HG02943 (cell line): ENCODE measurements around the gene DNAL1.
"Not testable (repeated sequence)": the region's sequence is repeated elsewhere in the genome, so short reads cannot be mapped to it uniquely, and the experiment has no call there.

Source experiments
- ATAC-seq: cut with Tn5 transposase; IDR thresholded peaks from one replicate; pipeline ENCODE4 v1.9.1; 2021; ENCODE audit warnings: mild to moderate bottlenecking, low read depth, moderate library complexity; ENCODE audit not compliant: unreplicated experiment

DNAL1 gene

DNA sequence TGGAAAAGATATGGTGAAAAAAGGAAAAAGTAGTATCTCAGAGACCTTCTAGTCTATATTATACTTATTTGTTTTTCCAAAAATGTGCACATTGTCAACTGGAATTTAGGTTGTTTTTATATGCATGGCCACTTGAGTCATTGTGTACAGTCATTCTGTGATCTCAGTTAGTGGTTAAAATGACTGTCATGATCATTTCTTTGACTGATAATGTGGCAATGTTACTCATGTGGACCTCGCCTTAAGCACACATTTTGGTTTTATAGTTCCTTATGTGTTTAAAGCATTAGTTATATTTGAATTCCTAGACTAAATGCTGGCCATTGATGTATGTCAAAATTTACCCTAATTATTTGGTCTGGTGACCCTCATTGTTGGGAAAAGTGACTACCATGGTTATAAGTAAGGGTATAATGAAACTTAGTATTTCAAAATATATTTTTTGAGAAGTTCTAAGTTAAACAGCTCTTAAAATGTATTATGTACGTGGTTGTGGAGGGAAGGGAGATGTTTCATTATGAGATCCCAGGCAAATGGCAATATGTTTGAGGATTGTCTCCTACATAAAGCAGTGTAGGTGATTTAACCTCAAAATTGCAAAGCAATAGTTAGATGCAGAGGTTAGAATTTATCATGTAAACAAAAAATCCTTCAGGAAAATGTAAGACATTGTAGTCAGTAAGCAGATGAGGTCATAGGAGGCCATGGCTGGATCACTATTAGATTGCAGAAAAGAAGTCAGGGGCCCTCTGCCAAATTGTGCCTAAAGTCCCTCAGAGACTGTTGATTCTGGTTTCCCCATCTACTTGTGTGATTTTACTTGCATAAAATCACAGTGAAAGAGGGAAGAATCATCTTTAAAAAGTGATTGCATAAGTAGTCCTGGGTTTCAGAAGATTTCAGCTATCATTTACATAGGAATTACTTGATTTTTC lies 51.9 kb downstream of the DNAL1 start:
- peak; percentile 55 for ATAC-seq

DNA sequence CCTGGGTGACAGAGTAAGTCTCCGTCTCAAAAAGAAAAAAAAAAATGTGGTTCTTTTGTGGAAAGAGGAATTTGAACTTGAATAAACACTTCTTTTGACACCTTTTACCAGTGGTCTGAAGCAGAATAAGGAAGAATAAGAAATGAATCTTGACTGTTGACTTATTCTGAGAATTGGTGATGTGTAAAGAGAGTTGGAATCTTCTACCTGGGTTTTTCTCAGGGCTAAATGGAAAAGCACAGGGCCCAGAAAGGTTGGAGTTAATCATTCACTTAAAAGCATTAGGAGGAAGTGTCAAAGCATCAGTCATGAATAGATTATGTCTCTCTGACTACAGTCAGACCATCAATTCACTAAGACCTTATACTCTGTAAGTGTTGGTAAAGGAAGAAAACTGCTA lies 55.5 kb downstream of the DNAL1 start:
- no peak for ATAC-seq

DNA sequence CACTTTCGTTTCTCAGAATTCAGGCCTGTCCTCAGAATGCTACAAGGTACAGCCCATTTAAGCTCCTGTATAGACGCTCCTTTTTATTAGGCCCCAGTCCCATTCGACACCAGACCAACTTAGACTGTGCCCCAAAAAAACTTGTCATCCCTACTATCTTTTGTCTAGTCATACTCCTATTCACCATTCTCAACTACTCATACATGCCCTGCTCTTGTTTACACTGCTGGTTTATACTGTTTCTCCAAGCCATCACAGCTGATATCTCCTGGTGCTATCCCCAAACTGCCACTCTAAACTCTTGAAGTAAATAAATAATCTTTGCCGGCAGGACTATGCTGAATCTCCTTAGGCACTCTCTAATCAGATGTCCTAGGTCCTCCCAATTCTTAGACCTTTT lies 63.3 kb downstream of the DNAL1 start:
- not testable (repeated sequence) for ATAC-seq

DNA sequence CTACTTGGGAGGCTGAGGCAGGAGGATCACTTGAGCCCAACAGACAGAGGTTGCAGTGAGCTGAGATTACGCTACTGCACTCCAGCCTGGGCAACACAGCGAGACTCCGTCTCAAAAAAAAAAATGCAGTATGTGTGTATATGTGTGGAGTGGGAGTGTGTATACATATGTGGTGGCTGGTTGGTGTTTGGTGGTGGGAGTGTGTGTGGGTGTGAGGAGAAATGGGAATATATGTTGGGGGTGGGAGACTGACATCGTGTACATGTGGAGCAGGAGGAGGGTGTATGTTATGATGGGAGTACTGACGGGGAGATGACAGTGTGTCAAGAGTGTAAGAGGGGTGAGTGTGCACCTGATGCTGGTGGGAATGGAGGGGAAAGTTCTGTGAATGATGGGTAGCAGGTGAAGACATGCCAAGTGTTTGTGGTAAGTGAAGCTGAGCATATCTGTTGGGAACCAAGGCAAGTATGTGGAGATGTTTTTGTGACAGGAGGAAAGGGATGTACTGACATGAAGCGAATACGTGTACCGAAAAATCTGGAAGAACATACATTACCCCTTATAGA lies 65.2 kb downstream of the DNAL1 start:
- no peak for ATAC-seq

DNA sequence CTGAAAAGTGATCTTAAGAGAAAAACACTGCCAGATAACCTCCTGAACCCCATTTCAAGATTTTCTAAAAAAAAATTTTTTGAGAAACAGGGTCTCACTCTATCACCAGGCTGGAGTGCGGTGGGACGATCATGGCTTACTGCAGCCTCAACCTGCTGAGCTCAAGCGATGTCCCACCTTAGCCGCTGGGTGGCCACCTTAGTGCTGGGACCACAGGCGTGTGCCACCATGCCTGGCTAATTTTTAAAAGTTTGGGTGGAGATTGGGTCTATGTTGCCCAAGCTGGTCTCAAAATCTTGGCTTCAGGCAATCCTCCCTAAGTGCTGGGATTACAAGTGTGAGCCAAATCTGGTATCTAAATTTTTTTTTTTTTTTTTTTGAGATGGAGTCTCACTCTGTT lies 66.0 kb downstream of the DNAL1 start:
- no peak for ATAC-seq

DNA sequence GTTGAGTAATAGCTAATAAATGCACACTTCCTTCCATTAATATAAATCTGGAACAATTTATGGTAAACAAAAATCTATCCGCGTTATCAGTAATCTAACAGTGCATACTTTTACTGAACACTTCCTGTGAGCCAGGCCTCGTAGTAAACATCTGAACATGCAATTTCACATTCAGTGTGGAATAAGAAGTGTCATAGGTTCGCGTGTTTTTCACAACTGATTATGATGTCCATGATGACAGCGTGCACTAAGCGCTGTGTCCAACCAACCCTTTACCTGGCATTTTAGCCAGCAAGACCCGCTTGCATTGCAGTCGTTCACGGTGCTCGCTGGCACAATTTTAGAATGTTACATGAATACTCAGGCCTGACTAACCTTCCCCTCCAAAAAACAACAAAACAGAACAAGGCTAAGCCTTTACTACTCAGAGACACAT lies 67.3 kb downstream of the DNAL1 start:
- no peak for ATAC-seq

DNA sequence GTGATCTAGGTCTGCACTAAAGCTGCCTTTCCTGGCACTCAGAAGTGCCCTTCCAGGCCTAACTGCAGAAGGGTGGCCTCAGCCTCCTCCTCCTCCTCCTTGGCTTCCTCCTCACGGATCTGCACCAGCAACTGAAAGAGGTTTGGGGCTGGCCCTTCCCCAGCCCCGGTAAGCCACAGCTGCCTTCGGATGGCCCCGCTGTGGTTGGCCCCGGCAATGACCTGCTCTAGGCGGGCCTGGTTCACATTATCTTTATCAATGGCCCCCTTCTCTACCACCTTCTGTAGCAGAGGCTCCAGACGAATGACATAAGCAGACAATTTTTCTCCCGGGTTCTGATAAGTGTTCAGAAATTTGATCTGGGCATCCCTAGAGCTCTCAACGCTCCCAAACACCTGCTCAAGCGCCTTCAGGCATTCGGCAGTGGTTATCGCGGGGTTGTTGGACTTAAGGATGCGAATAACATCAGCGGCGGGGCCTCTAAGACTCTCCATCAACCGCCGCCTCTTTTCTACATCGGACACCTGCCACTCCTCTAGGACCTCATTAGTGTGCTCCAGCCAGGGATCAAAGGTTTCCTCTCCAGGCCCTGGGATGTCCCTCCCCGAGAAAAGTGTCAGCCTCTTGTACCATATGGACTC lies 67.9 kb downstream of the DNAL1 start:
- no peak for ATAC-seq

DNA sequence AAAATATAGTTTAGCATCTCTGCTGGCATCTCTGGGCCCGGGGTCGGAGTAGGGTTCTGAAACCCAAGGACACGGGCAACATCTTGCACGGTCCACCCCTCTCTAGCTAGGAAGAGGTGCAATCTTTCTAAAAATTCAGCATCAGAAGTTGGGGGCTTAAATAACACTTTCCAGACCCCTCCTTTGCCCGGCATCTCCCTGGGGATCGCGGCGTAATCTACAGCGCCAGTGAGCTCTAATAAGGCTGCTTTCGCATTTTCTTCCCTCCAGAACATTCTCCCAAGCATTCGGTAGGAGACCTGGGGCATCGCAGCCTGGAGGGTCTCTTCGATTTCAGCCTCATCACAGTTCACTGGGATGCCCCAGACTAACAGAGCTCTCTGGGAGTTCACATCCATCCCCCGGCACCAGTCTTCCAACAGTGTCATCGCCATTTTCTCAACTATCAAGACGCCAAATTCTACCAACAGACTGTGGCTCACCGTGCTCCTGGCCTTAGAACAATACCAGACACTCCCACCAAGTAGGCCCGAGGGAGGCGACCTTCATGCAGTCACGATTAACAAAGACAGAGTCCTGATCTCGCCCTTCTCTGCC lies 68.5 kb downstream of the DNAL1 start:
- no peak for ATAC-seq

DNA sequence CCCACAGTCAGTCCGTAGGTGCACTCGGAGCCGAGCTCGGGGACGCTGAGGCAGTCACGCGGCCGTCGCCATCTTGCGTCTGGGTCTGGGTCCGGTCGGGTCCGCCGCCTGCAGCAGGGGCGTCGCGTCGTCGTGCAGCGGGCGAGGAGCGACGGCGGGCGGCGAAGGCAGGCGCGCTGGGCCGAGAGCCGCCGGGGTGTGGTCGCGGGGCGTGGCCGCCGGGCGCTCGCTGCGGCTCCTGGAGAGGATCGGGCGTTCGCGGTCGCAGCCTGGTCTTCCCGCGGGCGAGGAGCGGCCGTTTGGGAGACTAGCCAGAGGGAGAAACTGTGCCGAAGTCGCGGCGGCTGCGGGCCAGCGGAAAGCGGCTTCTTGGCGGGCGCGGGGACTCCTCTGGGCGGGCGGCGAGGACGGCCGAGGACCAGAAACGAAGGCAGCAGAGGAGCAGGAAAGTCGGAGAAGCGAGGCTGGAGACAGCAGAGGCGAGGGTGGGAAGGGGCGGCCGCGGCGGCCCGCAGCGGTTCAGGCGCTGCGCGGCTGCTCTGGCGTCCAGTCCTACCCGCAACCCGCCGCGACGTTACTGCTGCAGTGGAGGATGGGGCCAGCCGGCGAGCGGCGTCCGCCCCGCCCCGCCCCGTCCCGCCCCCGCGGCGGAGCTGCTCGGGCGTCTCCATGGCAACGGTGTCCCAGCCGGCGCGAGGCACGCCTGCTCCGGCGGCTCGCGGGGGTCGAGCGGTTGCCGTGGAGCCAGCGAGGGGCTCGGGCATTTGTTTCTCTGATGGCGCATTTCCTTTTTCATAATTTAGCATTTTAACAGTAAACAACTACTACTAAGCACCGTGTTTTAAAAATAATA lies 69.2 kb downstream of the DNAL1 start, which contains the start of gene PNMA1:
TSS of gene PNMA1 (minus strand) at position 582 of the 853 bp plus-strand sequence. CDS start 745 bp downstream, outside the sequence.
- ATAC-seq: peak; percentile 65

DNA sequence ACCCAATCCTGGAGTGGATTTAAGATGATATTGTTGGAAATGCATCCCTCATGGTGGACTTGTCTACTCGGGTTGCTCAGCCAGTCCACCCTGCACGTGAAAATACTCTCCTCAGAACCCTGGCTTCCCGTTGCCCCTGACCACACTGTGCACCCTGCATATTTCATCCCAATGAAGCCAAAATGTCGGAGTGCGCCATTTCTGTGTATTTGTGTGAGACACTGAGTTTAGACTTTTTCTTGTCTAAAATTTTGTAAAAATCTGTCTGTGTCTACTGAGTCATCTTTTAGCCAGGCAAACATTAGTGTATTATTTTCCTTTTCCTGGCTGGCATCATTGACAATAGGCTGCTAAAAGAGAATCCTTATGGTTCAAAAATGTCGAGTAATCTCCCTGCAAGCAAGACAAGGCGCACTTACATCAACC lies 69.9 kb downstream of the DNAL1 start:
- no peak for ATAC-seq

DNA sequence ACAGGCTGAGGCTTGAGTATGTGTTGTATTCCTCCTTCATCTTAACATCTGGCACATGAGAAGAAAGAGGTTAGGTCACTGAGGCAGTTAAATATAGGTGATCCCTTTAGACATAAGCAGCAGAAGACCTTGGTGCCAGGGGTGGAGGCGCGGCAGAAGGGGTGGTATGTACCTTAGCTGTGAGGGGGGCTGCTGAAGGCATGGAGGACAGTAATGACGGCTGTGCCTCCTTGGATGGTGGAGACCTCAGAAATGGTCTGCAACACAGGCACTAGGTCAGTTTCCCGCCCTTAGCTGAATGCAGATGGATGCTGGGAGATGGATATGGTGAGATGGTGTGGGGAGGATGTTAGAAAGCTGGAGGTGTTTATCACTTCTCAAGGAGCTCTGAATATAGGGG lies 70.9 kb downstream of the DNAL1 start:
- ATAC-seq: no peak

DNA sequence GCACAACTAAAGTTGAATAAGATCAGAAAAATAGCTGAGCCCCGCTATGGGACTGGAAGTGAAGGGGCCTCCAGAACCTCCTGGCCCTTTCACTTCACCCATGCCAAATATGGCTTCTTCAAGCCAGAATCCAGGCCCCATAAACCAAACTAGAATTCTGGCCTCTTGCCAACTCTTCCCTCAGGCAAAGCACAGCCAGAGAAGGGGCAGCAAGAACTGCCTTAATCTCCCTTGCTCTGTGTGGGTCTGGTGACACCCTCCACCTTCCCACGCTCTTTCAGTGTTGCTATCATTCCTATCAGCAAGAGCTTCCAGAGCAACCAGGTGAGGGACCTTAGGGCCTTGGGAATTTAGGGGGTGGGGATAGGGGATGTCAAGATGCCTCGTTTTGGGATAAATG lies 72.5 kb downstream of the DNAL1 start:
- ATAC-seq: no peak

DNA sequence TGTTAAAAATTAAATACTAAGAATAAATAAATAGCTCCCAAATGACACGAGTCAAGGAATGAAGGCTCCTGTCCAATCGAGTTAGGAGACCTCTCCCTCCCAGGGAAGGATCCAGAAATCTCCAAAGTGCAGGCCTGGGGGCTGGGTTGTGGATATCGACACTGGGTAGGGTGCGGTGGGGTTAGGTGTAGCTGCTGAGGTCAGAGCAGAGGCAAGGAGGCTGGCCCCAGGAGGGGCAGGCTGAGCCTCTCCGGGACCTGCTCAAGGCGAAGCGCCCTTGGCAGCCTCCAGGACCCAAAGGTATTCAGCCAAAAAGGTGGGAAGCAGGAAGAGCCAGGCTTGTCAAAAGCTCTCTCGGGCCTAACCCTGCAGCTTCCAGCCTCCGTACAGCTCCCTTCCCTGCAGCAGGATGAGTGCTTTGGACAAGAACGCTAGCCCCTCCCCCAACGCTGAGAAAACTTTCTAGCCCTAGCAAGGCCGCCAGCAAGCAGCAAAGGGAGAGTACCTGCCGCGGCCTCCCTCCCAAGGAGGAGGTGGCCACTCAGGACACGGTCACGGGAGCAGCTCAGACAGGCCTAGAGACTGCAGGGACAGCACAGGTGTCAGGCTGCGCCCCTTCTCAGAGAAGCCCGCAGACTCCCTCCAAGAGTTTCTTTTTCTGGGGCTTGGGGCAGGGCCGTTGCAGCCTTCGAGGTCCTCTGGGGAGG lies 73.1 kb downstream of the DNAL1 start:
- ATAC-seq: no peak

DNA sequence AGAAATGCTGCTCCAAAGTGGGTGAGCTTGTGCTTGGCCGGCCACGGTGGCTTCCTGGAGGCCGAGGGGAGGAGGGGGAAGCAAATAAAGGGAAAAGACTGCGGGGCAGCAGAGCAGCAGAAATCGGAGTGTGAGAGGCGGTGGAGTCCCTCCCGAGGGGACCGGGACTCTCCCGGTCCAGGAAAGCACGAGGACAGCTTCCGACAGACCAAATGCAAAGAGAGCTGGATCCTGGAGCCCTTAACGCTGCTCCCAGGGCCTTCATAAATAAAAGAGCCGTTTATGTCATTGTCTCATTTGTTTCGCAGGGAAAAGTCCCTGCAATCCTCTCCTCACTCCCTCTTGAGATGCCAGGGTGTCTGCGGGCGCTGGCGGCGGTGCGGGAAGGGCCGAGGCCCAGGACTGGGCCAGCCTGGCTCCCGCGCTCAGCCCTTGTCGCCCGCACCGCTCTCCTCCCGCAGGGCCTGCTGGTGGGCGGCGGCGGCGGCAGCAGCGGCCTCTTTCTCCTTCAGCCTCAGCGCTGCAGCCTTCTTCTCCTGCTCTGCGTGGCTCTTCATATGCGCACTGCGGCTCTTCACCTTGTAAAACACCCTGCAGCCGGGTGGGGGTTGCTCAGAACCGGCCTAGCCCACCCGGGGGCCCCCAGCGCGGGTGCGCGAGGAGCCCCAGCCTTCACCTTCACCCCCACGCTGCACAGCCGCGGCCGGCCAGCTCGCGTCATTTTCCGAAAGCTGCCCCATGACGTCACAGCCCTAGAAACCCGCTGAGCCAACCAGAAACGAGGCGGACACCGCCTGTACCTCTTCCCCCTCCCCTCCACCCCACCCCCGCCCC lies 73.8 kb downstream of the DNAL1 start:
- ATAC-seq: no peak

DNA sequence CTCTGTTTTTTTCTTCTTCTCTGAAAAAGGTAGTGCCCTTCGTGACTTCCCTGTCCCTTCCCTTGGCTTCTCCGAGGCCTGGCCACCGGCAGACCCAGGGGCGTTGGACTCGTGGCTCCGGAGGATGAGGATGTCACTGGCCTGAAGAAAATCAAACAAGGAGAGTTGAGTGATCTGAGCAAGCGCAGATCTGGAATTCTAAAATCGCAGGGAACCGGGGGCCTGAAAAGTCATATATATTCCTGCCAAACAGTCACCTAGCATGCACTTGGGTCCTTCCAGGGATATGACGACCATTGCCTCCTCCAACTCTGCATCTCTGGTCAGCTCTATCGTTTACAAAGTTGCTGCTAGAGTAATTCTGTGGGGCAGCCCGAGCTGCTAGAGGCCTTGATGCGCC lies 74.6 kb downstream of the DNAL1 start:
- no peak for ATAC-seq

DNA sequence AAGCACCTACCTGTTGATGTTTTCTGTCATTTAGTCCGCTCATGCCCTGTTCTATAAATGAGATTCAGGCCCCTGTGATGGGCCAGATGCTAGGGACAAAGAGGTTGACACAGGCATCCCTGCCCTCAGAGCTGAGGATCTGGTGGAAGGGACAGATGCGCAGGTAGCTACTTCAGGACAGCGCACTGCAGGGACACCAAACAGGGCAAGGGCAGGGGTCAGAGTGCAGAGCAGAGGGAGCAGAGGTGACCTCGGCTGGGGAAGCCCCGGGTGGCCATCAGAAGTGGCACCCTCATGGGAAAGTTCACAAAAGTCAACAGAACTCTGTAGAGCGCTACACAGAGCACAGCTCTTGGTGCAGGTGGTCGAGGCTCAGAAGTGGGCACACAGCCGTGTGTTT lies 75.0 kb downstream of the DNAL1 start:
- no peak for ATAC-seq

DNA sequence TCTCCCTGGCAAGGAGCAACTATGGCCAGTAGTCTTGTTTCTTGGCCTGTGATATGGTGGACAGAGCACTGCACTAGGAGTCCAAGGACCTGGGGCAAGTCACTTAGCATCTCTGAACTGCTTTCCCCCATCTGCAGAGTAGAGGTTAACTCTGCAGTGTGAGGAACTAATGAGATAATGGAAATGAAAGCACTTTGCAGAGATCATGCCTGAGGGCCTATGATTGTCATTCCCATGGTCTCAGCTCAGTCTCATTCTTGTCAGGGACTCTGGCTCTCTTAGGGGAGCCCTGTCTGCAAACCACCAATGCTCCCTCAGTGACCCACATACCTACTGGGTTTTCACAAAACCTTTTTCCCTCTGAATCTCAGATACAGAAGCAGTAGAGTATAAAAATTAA lies 75.8 kb downstream of the DNAL1 start:
- ATAC-seq: no peak

DNA sequence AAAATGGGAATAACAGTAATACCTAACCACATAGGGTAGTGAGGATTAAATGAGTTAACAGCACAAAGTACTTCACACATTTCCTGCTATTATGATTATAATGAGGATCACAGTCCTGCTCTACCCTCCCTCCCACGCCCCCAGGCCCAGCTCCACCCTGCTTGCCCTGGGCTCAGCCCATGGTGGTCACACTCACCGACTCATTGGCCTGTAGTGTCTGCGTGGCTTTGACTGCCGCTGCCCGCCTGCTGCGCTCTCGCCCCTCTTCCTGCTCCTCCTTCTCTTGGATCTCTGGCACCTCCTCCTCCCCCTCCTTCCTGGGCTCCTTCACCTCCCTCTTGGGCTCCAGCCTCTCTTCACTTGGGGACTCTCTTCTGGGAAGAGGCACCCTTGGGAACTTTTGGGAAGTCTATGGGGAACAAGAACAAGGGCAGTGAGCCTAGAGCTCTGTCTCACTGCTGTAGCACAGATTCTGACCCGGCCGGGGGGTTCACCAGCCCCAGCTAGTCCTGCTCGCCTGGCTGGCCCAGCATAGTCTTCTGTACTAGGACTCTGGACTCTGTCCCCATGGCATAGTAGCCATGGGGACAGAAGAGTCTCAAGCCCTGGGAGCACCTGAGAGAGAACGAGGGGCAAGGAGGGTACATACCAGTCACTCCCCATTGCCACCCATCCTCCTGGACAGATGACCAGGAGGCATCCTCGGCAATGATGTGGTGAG lies 76.5 kb downstream of the DNAL1 start:
- no peak for ATAC-seq
